Erythroblast (primary cell): Measurements from ENCODE around the gene ANKRD44.

Source experiments
- GATA1 ChIP-seq: IDR thresholded peaks from 2 replicates; pipeline ENCODE4 v1.6.1; 2011; ENCODE audit warnings: low read depth, mild to moderate bottlenecking, control low read depth, low read length, moderate library complexity
- POLR2A ChIP-seq: IDR thresholded peaks from 2 replicates; pipeline ENCODE4 v1.6.1; 2011; ENCODE audit warnings: mild to moderate bottlenecking, low read length

GRCh38 chr2:196962325-196962724 is 348.3 kb downstream of the ANKRD44 start:
- TF ChIP-seq POLR2A: no peak
- TF ChIP-seq GATA1: no peak
